Peyer's patch (tissue), 4 donors: ENCODE results near the gene KCTD10. TPM values are rescaled to one million over a fixed set of nuclear protein-coding genes. Genes with fewer than 3 reads are reported as not detected.
"Not testable (repeated sequence)": the region's sequence is repeated elsewhere in the genome, so short reads cannot be mapped to it uniquely, and the experiment has no call there.

ENCODE experiments used
- DNase-seq, 3 donors: peaks; one replicate each; pipeline ENCODE4 v3.0.0-alpha.2; 2017 to 2019
- H3K27ac ChIP-seq, 4 donors: fragments of 200-600 bp; sonication (generic); one replicate each; pipeline ENCODE4 v1.5.1; 2016 to 2019
- H3K27me3 ChIP-seq, 2 donors: fragments of 200-600 bp; sonication (generic); one replicate each; pipeline ENCODE4 v1.5.1; 2019
- H3K36me3 ChIP-seq, 3 donors: fragments of 200-600 bp; sonication (generic); one replicate each; pipeline ENCODE4 v1.5.1; 2016 to 2019
- H3K4me1 ChIP-seq, 4 donors: fragments of 200-600 bp; sonication (generic); one replicate each; pipeline ENCODE4 v1.5.1; 2016 to 2019
- H3K4me3 ChIP-seq, 4 donors: fragments of 200-600 bp; sonication (generic); 1 replicate in 3 of 4; 2 replicates in 1 of 4; pipeline ENCODE4 v1.5.1; 2016 to 2019; ENCODE audit warnings: mild to moderate bottlenecking in 1 of 4
- H3K9me3 ChIP-seq, 4 donors: fragments of 200-600 bp; sonication (generic); one replicate each; pipeline ENCODE4 v1.5.1; 2016 to 2019; ENCODE audit warnings: mild to moderate bottlenecking in 1 of 4
- POLR2A ChIP-seq, 2 donors: fragments of 450-650 bp; IDR thresholded peaks; one replicate each; pipeline ENCODE4 v1.5.1; 2017; ENCODE audit warnings: antibody characterized with exemption in 2 of 2, mild to moderate bottlenecking in 2 of 2, moderate library complexity in 2 of 2
- total RNA-seq, 4 donors: library from RNA; depleted of rRNA; stranded (reverse); fragments of >200 nt; gene quantifications; one replicate each; pipeline ENCODE4 v1.1.0, GENCODE V29; 2016
- TF ChIP-seq, protein P1 (sequence below), 6 experiments: fragments of 450-650 bp in 4 of 6; fragments of 200-600 bp in 2 of 6; sonication (generic) in 1 of 6; IDR thresholded peaks; one replicate each; pipeline ENCODE4 v1.5.1; 2017 to 2019; ENCODE audit warnings: antibody characterized with exemption in 6 of 6, mild to moderate bottlenecking in 3 of 6, moderate library complexity in 1 of 6

The KCTD10 gene
- total RNA-seq, 4 donors from 2014 or later: 18.4 to 53.6 (median 28.8) TPM

DNA sequence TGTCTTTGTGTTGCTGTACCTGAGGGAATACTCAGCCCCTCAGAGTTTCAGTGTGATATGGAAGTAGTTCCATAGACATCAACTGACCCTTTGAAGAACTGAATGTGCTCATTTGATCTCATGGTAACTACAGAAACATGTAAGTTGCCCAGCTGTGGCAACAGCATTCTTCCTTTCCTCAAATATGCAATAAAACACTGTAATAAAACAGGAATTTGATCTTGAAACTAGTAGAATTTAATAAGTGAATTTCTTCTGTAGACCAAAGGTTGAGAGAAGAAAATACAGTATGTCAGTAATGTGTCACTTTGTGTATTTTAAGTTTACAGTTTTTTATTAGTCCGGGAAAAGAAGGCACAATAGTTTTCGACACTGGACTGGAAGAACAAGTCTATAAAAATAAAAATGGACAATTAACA, 31.9 kb downstream of the KCTD10 start:
- no peak for DNase-seq
- H3K4me3 ChIP-seq: no peak overlapping the region
- no peaks in the 10 kb centered on the region for H3K9me3 ChIP-seq
- H3K4me1 ChIP-seq: no peaks in the 10 kb centered on the region
- TF ChIP-seq, protein P1, sequence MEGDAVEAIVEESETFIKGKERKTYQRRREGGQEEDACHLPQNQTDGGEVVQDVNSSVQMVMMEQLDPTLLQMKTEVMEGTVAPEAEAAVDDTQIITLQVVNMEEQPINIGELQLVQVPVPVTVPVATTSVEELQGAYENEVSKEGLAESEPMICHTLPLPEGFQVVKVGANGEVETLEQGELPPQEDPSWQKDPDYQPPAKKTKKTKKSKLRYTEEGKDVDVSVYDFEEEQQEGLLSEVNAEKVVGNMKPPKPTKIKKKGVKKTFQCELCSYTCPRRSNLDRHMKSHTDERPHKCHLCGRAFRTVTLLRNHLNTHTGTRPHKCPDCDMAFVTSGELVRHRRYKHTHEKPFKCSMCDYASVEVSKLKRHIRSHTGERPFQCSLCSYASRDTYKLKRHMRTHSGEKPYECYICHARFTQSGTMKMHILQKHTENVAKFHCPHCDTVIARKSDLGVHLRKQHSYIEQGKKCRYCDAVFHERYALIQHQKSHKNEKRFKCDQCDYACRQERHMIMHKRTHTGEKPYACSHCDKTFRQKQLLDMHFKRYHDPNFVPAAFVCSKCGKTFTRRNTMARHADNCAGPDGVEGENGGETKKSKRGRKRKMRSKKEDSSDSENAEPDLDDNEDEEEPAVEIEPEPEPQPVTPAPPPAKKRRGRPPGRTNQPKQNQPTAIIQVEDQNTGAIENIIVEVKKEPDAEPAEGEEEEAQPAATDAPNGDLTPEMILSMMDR (IDR thresholded peaks at IDR 0.05): no peak
- no peak for TF ChIP-seq POLR2A (IDR thresholded peaks at IDR 0.05)
- peaks cover 0 to 37% (median 0%) of the 10 kb centered on the region in 3 donors for H3K36me3 ChIP-seq
- no peaks in the 10 kb centered on the region for H3K27me3 ChIP-seq
- H3K27ac ChIP-seq: no peak overlapping the region

DNA sequence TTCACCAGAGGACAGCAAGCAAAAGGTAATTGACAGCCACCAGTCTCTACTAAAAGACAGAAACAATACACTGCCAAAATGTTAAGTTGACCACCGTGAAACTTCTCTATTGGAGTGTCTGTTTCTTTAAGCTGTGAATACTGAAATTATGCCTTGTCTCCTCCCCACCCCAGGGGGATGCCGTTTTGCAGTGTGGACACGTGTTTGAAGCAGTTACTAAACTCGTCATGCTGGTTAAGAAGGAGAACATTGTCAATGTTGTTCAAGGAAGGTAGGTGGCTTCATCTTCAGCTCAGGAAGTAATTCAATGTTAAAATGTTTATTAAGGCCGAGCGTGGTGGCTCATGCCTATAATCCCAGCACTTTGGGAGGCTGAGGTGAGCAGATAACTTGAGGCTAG, 32.8 kb downstream of the KCTD10 start:
- H3K27ac ChIP-seq: no peak overlapping the region
- H3K36me3 ChIP-seq: peaks cover 0 to 34% (median 0%) of the 10 kb centered on the region in 3 donors
- no peaks in the 10 kb centered on the region for H3K27me3 ChIP-seq
- TF ChIP-seq, protein P1 (IDR thresholded peaks at IDR 0.05): no peak
- TF ChIP-seq POLR2A (IDR thresholded peaks at IDR 0.05): no peak
- H3K9me3 ChIP-seq: no peaks in the 10 kb centered on the region
- no peak overlapping the region for H3K4me3 ChIP-seq
- no peak for DNase-seq
- no peaks in the 10 kb centered on the region for H3K4me1 ChIP-seq

DNA sequence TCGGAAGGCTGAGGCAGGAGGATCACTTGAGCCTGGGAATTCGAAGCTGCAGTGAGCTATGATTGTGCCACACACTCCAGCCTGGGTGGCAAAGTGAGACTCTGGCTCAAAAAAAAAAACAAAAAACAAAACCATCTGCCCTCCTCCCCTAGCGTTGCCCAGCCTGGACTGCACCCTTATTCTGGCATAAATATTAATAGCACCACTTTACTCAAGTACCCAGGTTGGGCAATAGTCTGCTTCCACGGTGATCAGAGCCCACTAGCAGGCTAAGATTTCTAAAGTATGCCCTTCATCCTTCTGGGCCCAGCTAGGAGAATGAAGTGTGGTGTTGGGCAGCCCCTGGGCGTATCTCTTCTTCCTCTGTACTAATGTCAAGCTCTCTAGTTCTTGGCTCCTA, 33.3 kb downstream of the KCTD10 start:
- Histone ChIP-seq H3K27ac (no peak overlapping the region), H3K27me3 (no peaks in the 10 kb centered on the region), H3K4me1 (no peaks in the 10 kb centered on the region), H3K9me3 (no peaks in the 10 kb centered on the region), H3K4me3 (no peak overlapping the region), H3K36me3 (peaks cover 0 to 31% (median 0%) of the 10 kb centered on the region in 3 donors)
- TF ChIP-seq POLR2A (IDR thresholded peaks at IDR 0.05): no peak
- TF ChIP-seq, protein P1 (IDR thresholded peaks at IDR 0.05): no peak
- no peak for DNase-seq

DNA sequence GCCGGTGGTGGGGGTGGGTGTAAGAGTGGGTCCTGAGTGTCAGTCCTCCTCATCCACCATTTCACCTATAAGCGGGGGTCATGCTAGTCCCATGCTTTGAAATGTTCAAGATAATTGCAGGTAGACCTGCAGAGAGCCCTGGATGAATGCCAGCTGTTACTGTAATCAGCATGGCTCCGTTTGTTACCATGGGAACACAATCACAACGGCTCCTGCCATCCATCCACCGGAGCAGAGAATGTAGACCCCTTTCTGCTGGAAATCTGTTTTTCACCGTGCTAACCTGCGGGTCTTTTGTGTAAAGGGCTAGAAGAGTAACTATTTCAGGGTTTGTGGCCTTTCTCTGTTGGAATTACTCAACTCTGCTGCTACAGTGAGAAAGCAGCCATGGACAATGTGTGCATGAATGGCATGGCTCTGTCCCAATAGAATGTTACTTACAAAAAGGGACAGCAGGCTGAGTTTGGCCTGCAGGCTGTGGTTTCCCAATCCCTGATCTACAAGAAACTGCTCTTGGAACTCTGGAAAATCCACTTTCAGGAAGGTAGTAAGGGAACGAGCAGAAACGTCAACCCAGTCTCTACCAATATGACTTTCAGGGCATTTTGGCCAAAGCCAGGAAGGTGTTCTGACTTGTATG, 36.1 kb downstream of the KCTD10 start:
- no peaks in the 10 kb centered on the region for H3K4me1 ChIP-seq
- peaks cover 0 to 6% (median 0%) of the 10 kb centered on the region in 3 donors for H3K36me3 ChIP-seq
- H3K9me3 ChIP-seq: no peaks in the 10 kb centered on the region
- no peak for TF ChIP-seq POLR2A (IDR thresholded peaks at IDR 0.05)
- TF ChIP-seq, protein P1 (IDR thresholded peaks at IDR 0.05): no peak
- no peak for DNase-seq
- no peak overlapping the region for H3K27ac ChIP-seq
- H3K27me3 ChIP-seq: no peaks in the 10 kb centered on the region
- no peak overlapping the region for H3K4me3 ChIP-seq

DNA sequence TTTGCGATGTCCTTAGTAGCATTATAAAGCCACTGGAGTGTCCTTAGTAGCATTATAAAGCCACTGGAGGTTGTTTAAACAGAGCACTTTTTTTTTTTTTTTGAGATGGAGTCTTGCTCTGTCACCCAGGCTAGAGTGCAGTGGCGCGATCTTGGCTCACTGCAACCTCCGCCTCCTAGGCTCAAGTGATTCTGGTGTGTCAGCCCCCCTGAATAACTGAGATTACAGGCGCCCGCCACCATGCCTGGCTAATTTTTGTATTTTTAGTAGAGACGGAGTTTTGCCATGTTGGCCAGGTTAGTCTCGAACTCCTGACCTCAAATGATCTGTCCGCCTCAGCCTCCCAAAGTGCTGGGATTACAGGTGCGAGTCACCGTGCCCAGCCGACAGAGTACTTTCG, 37.1 kb downstream of the KCTD10 start:
- not testable (repeated sequence) for H3K4me1 ChIP-seq, H3K27ac ChIP-seq, H3K36me3 ChIP-seq, DNase-seq, H3K27me3 ChIP-seq, H3K4me3 ChIP-seq, H3K9me3 ChIP-seq

DNA sequence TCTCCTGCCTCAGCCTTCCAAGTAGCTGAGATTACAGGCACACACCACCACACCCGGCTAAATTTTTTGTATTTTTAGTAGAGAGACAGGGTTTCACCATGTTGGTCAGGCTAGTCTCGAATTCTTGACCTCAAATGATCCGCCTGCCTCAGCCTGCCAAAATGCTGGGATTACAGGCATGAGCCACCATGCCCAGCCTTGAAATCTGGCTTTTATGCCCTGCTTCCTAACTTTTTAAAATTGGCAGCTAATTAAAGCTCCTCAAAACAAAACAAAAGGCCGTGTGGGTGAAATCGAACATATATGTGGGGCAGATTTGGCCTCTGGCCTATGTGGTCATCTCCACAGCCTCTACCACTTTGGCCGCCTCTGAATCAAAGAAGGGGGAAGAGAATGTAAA, 37.9 kb downstream of the KCTD10 start:
- Histone ChIP-seq H3K27ac (no peak overlapping the region), H3K4me1 (no peaks in the 10 kb centered on the region), H3K9me3 (no peaks in the 10 kb centered on the region), H3K27me3 (no peaks in the 10 kb centered on the region), H3K4me3 (no peak overlapping the region), H3K36me3 (no peaks in the 10 kb centered on the region)
- TF ChIP-seq, protein P1 (IDR thresholded peaks at IDR 0.05): no peak
- no peak for TF ChIP-seq POLR2A (IDR thresholded peaks at IDR 0.05)
- DNase-seq: no peak
